HepG2 (cell line): ENCODE measurements around the gene FAM118B. TPM values are rescaled to one million over a fixed set of nuclear protein-coding genes. Genes with fewer than 3 reads are reported as not detected.

Experiments used
- AKNA ChIP-seq: sonication (generic); formaldehyde crosslinking; IDR thresholded peaks from 2 replicates; pipeline ENCODE4 v1.4.0; 2020; ENCODE audit warnings: missing genetic modification reagents, borderline replicate concordance
- ARNT2 ChIP-seq: sonication (generic); formaldehyde crosslinking; IDR thresholded peaks from 2 replicates; pipeline ENCODE4 v1.8.0; 2022; ENCODE audit warnings: mild to moderate bottlenecking, low read depth, missing genetic modification reagents, moderate library complexity
- CREBL2 ChIP-seq: sonication (generic); formaldehyde crosslinking; IDR thresholded peaks from 2 replicates; pipeline ENCODE4 v1.8.1; 2023; ENCODE audit warnings: missing genetic modification reagents, mild to moderate bottlenecking, borderline replicate concordance
- CTCF ChIP-seq: sonication (generic); formaldehyde crosslinking; IDR thresholded peaks from 2 replicates; pipeline ENCODE4 v1.5.0; 2020; ENCODE audit warnings: mild to moderate bottlenecking, missing genetic modification reagents, moderate library complexity
- EHMT2 ChIP-seq: fragments of 200-600 bp; sonication (generic); IDR thresholded peaks from 2 replicates; pipeline ENCODE4 v1.7.0; 2017; ENCODE audit warnings: antibody characterized with exemption, low read depth, low read length, borderline replicate concordance
- EZH2 ChIP-seq: conservative IDR thresholded peaks from 2 replicates; pipeline ENCODE4 v1.6.1; 2012; ENCODE audit warnings: mild to moderate bottlenecking, low read depth, low read length, moderate library complexity
- FOXO1 ChIP-seq: sonication (generic); formaldehyde crosslinking; IDR thresholded peaks from 2 replicates; pipeline ENCODE4 v1.4.0; 2020; ENCODE audit warnings: missing genetic modification reagents
- NFKBIZ ChIP-seq: IDR thresholded peaks from 2 replicates; pipeline ENCODE4 v1.6.1; 2018; ENCODE audit warnings: missing genetic modification reagents, missing compliant biosample characterization
- RXRA ChIP-seq: sonication (generic); formaldehyde crosslinking; IDR thresholded peaks from 2 replicates; pipeline ENCODE4 v1.5.1; 2020; ENCODE audit warnings: missing genetic modification reagents
- SALL2 ChIP-seq: sonication (generic); formaldehyde crosslinking; IDR thresholded peaks from 2 replicates; pipeline ENCODE4 v1.8.1; 2023; ENCODE audit warnings: mild to moderate bottlenecking, missing genetic modification reagents, inconsistent platforms
- TAF1 ChIP-seq: sonication (generic); formaldehyde crosslinking; IDR thresholded peaks from 2 replicates; pipeline ENCODE4 v1.4.0; 2020; ENCODE audit warnings: missing genetic modification reagents
- ZBTB4 ChIP-seq: sonication (generic); formaldehyde crosslinking; IDR thresholded peaks from 2 replicates; pipeline ENCODE4 v1.4.0; 2020; ENCODE audit warnings: missing genetic modification reagents, mild to moderate bottlenecking, borderline replicate concordance
- ZNF496 ChIP-seq: sonication (generic); formaldehyde crosslinking; IDR thresholded peaks from 2 replicates; pipeline ENCODE4 v1.8.1; 2023; ENCODE audit warnings: mild to moderate bottlenecking, moderate library complexity, missing genetic modification reagents; ENCODE audit not compliant: insufficient replicate concordance
- ZNF569 ChIP-seq: sonication (generic); formaldehyde crosslinking; IDR thresholded peaks from 2 replicates; pipeline ENCODE4 v1.5.0; 2020; ENCODE audit warnings: mild to moderate bottlenecking, missing genetic modification reagents, moderate library complexity, borderline replicate concordance
- ZNF737 ChIP-seq: sonication (generic); formaldehyde crosslinking; IDR thresholded peaks from 2 replicates; pipeline ENCODE4 v1.5.0; 2020; ENCODE audit warnings: missing genetic modification reagents, mild to moderate bottlenecking, borderline replicate concordance
- ZNF781 ChIP-seq: sonication (generic); formaldehyde crosslinking; IDR thresholded peaks from 2 replicates; pipeline ENCODE4 v1.5.1; 2020; ENCODE audit warnings: borderline replicate concordance, mild to moderate bottlenecking, missing genetic modification reagents; ENCODE audit errors: not compliant biosample characterization
- ZNF879 ChIP-seq: sonication (generic); formaldehyde crosslinking; IDR thresholded peaks from 2 replicates; pipeline ENCODE4 v1.8.1; 2023; ENCODE audit warnings: missing genetic modification reagents
- ZSCAN12 ChIP-seq: sonication (generic); formaldehyde crosslinking; IDR thresholded peaks from 2 replicates; pipeline ENCODE4 v1.9.0; 2021; ENCODE audit warnings: mild to moderate bottlenecking, missing genetic modification reagents
- polyA plus RNA-seq, 8 experiments: library from polyadenylated mRNA; depleted of rRNA in 3 of 8; stranded (reverse) in 7 of 8; unstranded in 1 of 8; fragments of >200 nt; fragmentation: Illumina TruSeq in 4 of 8; extraction: Trizol in 4 of 8; gene quantifications; 2 replicates each; pipeline versions ENCODE4 v1.2.1 to v1.2.3, GENCODE V29; 2011 to 2016; ENCODE audit warnings: low read depth in 4 of 8, missing spikeins in 1 of 8, mixed read lengths in 1 of 8; ENCODE audit not compliant: insufficient read depth in 1 of 8
- total RNA-seq, 5 experiments: library from RNA; depleted of rRNA; stranded (reverse); fragments of >200 nt; fragmentation: Illumina TruSeq; extraction: Trizol; gene quantifications; 2 replicates each; pipeline ENCODE4 v1.2.3, GENCODE V29; 2016; ENCODE audit warnings: low read depth in 1 of 5

The FAM118B gene
- total and polyA plus RNA-seq, 2 of the 13 experiments (the other 11 are each of a cell fraction or from before 2014, with no cell fraction given): 10.2 to 25.7 TPM

GRCh38 chr11:126211236-126212088 lies at the start of gene FAM118B, which contains the start of gene RPUSD4 (continued):
- TF ChIP-seq AKNA (CRISPR knock-in tag) (no peak), EZH2 (no peak), NFKBIZ (CRISPR knock-in tag) (0 out of 2 replicates have a peak, but pooled peaks have one; percentile 51), CREBL2 (CRISPR knock-in tag) (0 out of 2 replicates have a peak, but pooled peaks have one; percentile 81), ZNF781 (CRISPR knock-in tag) (peak; percentile 89), EHMT2 (no peak), ZNF737 (CRISPR knock-in tag) (peak; percentile 55; the same call in 1 of the 2 replicates), CTCF (peak; percentile 26; the same call in 1 of the 2 replicates), TAF1 (CRISPR knock-in tag) (peak; percentile 96), ARNT2 (peak; percentile 91), ZSCAN12 (CRISPR knock-in tag) (no peak), ZNF496 (CRISPR knock-in tag) (no peak), SALL2 (CRISPR knock-in tag) (no peak), ZBTB4 (CRISPR knock-in tag) (peak; percentile 44; the same call in 1 of the 2 replicates), ZNF569 (CRISPR knock-in tag) (no peak), ZNF879 (no peak), FOXO1 (0 out of 2 replicates have a peak, but pooled peaks have one; percentile 36), RXRA (peak; percentile 45; the same call in 1 of the 2 replicates)
